ENCODE data around the gene TINAGL1.

Gene TINAGL1

GRCh38 chr1:31576743-31577455 lies 584 bp downstream of the TINAGL1 start:
- no peaks in the 10 kb centered on the region for H3K79me2 ChIP-seq (ENCODE audit: low read length)
- H3K9ac ChIP-seq (ENCODE audit: low read length): no peak overlapping the region
- no peaks in the 10 kb centered on the region for H3K9me3 ChIP-seq (ENCODE audit: insufficient read depth, low read length)
- H4K20me1 ChIP-seq (ENCODE audit: insufficient read depth, low read length): no peaks in the 10 kb centered on the region
- H3K27me3 ChIP-seq (ENCODE audit: low read depth, low read length): no peaks in the 10 kb centered on the region
- no peaks in the 10 kb centered on the region for H3K4me1 ChIP-seq (ENCODE audit: low read length)
- H3K36me3 ChIP-seq (replicated peaks; ENCODE audit: low read depth, low read length): no peaks in the 10 kb centered on the region
- H3K4me3 ChIP-seq (ENCODE audit: low read length): no peak overlapping the region
- H3K4me2 ChIP-seq (ENCODE audit: low read length): no peak overlapping the region
- TF ChIP-seq, protein P1, sequence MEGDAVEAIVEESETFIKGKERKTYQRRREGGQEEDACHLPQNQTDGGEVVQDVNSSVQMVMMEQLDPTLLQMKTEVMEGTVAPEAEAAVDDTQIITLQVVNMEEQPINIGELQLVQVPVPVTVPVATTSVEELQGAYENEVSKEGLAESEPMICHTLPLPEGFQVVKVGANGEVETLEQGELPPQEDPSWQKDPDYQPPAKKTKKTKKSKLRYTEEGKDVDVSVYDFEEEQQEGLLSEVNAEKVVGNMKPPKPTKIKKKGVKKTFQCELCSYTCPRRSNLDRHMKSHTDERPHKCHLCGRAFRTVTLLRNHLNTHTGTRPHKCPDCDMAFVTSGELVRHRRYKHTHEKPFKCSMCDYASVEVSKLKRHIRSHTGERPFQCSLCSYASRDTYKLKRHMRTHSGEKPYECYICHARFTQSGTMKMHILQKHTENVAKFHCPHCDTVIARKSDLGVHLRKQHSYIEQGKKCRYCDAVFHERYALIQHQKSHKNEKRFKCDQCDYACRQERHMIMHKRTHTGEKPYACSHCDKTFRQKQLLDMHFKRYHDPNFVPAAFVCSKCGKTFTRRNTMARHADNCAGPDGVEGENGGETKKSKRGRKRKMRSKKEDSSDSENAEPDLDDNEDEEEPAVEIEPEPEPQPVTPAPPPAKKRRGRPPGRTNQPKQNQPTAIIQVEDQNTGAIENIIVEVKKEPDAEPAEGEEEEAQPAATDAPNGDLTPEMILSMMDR (IDR thresholded peaks at IDR 0.05; ENCODE audit: low read depth, low read length): no peak
- TF ChIP-seq EZH2phosphoT487 (IDR thresholded peaks at IDR 0.05; ENCODE audit: low read depth): no peak
- H3K27ac ChIP-seq (ENCODE audit: low read length): no peak overlapping the region
- no peak overlapping the region for H2AFZ ChIP-seq (ENCODE audit: low read depth, low read length)

DNA sequence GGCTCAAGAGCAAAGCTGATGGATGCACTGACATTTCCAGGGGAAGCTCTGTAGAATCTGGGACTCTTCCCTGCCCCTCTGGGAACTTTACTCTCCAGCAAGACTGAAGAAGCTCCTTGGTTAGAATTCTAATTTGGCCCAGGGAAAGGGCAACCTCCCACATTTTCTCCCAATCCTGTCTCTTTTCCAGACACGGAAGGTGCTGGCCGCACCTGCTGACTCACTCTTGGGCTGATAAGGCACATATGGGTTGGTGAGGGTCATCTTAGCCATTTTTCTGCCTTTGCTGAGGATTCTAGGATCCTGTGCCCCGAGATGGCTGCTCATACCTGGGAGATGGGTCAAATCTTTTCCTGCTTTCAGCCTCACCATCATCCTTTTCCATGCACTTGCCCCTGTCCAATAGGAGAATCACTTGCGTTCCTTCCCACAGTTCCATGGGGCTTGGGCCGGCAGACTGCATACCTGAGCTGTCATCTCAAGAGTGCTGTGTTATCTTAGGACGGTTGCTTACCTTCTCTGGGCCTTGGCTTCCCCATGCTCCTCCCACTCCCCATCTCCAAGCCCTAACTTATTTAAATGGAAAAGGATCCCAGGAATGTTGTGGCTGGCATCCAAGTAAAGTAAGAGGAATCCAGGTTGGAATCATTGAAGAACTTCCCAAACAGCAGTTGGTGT lies 1.3 kb downstream of the TINAGL1 start:
- TF ChIP-seq EZH2phosphoT487 (IDR thresholded peaks at IDR 0.05; ENCODE audit: low read depth): no peak
- Histone ChIP-seq H3K27ac (ENCODE audit: low read length) (no peak overlapping the region), H3K4me3 (ENCODE audit: low read length) (no peak overlapping the region), H3K79me2 (ENCODE audit: low read length) (no peaks in the 10 kb centered on the region), H4K20me1 (ENCODE audit: insufficient read depth, low read length) (no peaks in the 10 kb centered on the region), H3K9me3 (ENCODE audit: insufficient read depth, low read length) (no peaks in the 10 kb centered on the region), H3K36me3 (replicated peaks; ENCODE audit: low read depth, low read length) (no peaks in the 10 kb centered on the region), H3K4me2 (ENCODE audit: low read length) (no peak overlapping the region), H3K9ac (ENCODE audit: low read length) (no peak overlapping the region), H3K27me3 (ENCODE audit: low read depth, low read length) (no peaks in the 10 kb centered on the region), H3K4me1 (ENCODE audit: low read length) (no peaks in the 10 kb centered on the region), H2AFZ (ENCODE audit: low read depth, low read length) (no peak overlapping the region)

DNA sequence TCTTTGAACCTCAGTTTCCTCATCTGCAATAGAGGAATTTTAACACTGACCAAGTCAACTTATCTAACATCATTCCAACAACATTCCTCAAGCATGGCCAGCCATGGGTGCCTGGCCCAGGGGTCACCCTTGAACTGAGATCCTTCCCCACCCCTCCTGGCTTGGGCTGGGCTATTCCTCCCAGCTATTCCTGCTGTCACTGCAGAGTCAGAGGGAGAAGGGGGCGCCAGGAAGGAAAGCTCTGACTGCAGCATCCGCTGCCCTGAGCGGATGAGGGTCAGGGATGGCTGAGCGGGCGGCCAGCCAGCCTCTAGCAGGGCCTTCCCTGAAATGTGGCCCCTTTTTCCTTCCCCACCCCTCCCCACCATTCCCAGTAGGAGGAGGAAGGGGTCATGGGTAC lies 3.1 kb downstream of the TINAGL1 start:
- Histone ChIP-seq H4K20me1 (ENCODE audit: insufficient read depth, low read length) (no peaks in the 10 kb centered on the region), H3K9ac (ENCODE audit: low read length) (no peak overlapping the region), H3K9me3 (ENCODE audit: insufficient read depth, low read length) (no peaks in the 10 kb centered on the region), H3K27me3 (ENCODE audit: low read depth, low read length) (no peaks in the 10 kb centered on the region), H3K4me1 (ENCODE audit: low read length) (no peaks in the 10 kb centered on the region), H2AFZ (ENCODE audit: low read depth, low read length) (no peak overlapping the region), H3K36me3 (replicated peaks; ENCODE audit: low read depth, low read length) (no peaks in the 10 kb centered on the region), H3K27ac (ENCODE audit: low read length) (no peak overlapping the region), H3K4me2 (ENCODE audit: low read length) (no peak overlapping the region), H3K79me2 (ENCODE audit: low read length) (no peaks in the 10 kb centered on the region), H3K4me3 (ENCODE audit: low read length) (no peak overlapping the region)
- TF ChIP-seq, protein P1 (IDR thresholded peaks at IDR 0.05; ENCODE audit: low read depth, low read length): no peak
- TF ChIP-seq EZH2phosphoT487 (IDR thresholded peaks at IDR 0.05; ENCODE audit: low read depth): no peak

DNA sequence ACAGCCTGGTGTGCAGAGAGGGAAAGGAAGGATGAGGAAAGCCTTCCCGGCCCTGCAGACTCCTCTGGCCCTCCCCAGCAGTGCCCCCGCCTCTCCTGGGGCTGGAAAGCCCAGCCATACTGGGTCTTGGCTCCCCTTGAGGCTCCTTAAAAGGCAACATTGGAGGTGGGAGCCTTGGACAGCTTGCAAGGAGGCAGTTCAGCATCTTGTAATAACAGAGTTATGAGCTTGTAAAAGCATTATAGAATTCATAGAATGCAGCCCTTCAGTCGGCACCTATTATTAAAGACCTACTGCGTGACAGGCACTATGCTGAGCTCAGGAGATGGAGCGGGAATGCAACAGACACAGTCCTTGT lies 4.2 kb downstream of the TINAGL1 start:
- Histone ChIP-seq H3K4me3 (ENCODE audit: low read length) (no peak overlapping the region), H2AFZ (ENCODE audit: low read depth, low read length) (no peak overlapping the region), H3K79me2 (ENCODE audit: low read length) (no peaks in the 10 kb centered on the region), H3K4me2 (ENCODE audit: low read length) (no peak overlapping the region), H3K9me3 (ENCODE audit: insufficient read depth, low read length) (no peaks in the 10 kb centered on the region), H4K20me1 (ENCODE audit: insufficient read depth, low read length) (no peaks in the 10 kb centered on the region), H3K36me3 (replicated peaks; ENCODE audit: low read depth, low read length) (no peaks in the 10 kb centered on the region), H3K27ac (ENCODE audit: low read length) (no peak overlapping the region), H3K4me1 (ENCODE audit: low read length) (no peaks in the 10 kb centered on the region), H3K27me3 (ENCODE audit: low read depth, low read length) (no peaks in the 10 kb centered on the region), H3K9ac (ENCODE audit: low read length) (no peak overlapping the region)
- no peak for TF ChIP-seq EZH2phosphoT487 (IDR thresholded peaks at IDR 0.05; ENCODE audit: low read depth)
- TF ChIP-seq, protein P1 (IDR thresholded peaks at IDR 0.05; ENCODE audit: low read depth, low read length): no peak
